Superior temporal gyrus (tissue), 1 donor: Measurements from ENCODE around the gene HIVEP3.

Experiments
- DNase-seq: peaks from one replicate; pipeline ENCODE4 v3.0.0-alpha.2; 2016; ENCODE audit errors: extremely low spot score

The HIVEP3 gene

GRCh38 chr1:41468122-41468762 lies 450.5 kb downstream of the HIVEP3 start:
- DNase-seq, result no peak

- no peak for DNase-seq
Observed at GRCh38 chr1:41467673-41468072, 451.0 kb downstream of the HIVEP3 start.

GRCh38 chr1:41466146-41466545 lies 452.6 kb downstream of the HIVEP3 start:
- no peak for DNase-seq

GRCh38 chr1:41465741-41466140 lies 453.0 kb downstream of the HIVEP3 start:
- DNase-seq, result no peak

GRCh38 chr1:41464885-41465284 lies 453.8 kb downstream of the HIVEP3 start:
- DNase-seq, result no peak

GRCh38 chr1:41463516-41463915 lies 455.2 kb downstream of the HIVEP3 start:
- no peak for DNase-seq

GRCh38 chr1:41462680-41463004 lies 456.1 kb downstream of the HIVEP3 start:
- DNase-seq, result no peak

GRCh38 chr1:41461790-41462679 lies 456.7 kb downstream of the HIVEP3 start:
- DNase-seq, result no peak

- DNase-seq, result no peak
Observed at GRCh38 chr1:41456847-41457540, 461.7 kb downstream of the HIVEP3 start.
